Right kidney (tissue), 1 donor: ENCODE measurements around the gene ENGASE.

Experiments used
- DNase-seq: peaks from one replicate; pipeline ENCODE4 v3.0.0-alpha.2; 2016

The ENGASE gene

GRCh38 chr17:79093270-79093669 lies 18.6 kb downstream of the ENGASE start:
- no peak for DNase-seq

DNA sequence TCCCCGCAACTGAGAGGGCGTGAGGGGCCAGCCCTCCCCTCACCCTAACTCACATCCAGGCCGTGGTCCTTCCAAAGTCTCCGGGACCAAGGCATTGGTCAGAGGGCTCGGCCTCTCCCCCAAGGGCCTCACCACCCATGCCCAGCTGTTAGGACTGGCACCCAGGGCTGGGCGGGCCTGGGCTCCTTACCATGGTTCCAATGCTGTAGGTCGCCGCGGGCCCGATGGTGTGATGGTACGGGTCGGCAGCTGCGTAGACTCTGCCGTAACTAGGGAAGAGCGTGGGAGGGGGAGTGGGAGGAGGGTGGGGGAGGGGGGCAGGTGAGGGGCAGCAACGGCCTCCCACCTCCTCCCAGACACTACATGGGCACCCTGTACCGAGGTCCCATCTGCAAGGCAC lies 19.6 kb downstream of the ENGASE start:
- no peak for DNase-seq

DNA sequence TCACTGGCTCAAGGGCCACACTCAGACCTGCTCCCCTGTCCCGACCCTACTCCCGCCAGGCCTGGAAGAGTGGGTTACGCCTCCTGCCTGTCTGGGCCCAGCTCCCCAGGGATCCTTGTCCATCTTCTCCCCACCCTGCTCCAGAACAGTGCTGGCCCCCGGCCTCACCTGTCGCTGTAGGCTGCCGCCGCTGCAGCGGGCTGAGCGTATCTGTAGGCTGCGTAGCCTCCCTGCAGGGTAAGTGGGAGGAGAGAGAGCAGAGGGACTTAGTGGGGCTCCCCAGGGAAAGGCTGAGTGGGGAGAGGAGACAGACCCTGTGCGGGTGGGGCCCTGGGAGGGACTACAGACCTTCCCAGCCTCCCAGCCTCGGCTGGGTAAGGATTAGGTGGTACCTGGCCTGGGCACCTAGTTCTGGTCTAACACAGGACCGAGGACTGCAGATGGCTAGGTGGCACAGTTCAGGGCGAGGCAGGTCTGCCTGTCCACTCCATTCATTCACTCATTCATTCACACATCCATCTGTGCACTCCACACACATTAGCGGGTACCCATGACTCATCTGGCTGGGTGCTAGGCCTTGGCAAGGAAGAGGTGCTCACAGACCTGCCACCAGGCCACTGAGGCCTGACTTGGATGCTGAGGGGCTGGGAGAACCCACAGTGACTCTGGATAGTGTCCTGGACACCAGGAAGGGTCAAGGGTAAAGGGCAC lies 20.9 kb downstream of the ENGASE start:
- DNase-seq: no peak

GRCh38 chr17:79096477-79096876 lies 21.9 kb downstream of the ENGASE start:
- DNase-seq: no peak

GRCh38 chr17:79097226-79098055 lies 22.8 kb downstream of the ENGASE start:
- no peak for DNase-seq

DNA sequence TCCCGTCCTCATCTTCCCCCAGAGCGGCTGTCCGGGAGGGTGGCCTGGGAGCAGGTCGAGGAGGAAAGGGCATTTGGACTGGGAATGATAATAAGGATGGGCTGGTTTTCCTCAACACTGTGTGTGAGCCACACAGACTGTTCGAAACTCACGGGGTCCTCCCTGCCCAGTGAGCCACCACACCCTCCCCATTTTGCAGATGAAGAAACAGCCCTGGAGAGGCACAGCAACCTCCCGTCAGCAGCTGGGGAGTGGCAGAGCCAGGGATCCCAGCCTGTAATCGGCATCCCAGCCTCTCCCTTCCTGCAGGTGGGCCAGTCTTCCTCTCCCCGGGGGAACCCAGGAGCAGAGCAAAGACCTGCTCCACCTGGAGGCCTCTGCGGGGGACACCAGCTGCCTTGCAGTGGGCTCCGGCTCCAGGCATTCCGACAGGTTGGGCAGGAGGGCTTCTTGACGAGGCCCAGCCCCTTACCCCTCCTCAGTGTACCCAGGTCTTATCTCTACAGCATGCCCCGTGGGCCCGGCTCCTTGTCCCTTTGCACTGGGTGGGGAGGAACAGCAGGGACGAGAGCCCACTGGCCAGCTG lies 23.8 kb downstream of the ENGASE start:
- DNase-seq: no peak

DNA sequence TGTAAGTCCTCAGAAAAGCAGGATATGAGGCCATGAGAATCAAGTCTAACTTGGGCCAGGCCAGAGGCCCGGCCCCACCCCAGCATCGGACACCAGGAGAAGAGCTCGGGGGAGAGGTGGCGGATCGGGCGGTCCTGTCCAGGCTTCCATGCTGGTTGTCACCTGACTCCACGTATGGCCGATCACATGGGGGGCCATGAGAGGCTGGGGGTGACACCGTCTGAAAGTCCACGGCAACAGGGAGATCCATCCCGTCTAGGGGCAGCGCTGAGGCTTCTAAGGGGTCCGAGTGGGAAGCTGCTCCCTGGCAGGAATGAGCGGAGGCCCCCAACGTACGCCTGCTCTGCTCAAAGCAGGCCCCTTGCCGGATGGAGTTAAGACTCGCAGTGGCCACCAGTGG lies 25.8 kb downstream of the ENGASE start:
- no peak for DNase-seq

DNA sequence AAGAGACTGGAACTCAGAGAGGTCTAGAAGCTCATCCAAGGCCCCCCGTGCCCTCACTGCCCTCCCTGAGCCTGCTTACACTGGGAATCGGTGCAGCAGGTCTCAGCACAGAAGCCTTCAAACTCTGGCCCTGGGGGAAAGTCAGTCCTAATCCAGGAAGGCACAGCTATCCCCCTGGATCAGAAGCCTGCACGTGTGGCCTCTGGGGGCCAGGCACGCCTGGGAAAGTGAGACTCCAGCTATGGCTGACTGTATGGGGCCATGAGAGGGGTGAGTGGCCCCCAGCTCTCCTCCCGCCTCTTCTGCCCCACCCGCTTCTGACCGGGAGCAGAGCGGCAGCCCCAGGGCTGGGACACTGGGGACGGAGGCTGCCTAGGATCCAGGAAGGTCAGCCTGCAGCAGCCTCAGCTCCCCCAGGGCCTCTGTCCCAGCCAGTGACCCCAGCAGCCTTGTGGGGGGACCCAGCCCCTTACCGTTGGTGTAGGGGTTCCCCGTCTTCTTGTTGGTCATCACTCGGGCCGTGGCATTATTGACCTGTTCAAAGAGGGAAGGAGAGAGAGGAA lies 26.6 kb downstream of the ENGASE start:
- DNase-seq: no peak

GRCh38 chr17:79102214-79102613 lies 27.6 kb downstream of the ENGASE start:
- DNase-seq: no peak

DNA sequence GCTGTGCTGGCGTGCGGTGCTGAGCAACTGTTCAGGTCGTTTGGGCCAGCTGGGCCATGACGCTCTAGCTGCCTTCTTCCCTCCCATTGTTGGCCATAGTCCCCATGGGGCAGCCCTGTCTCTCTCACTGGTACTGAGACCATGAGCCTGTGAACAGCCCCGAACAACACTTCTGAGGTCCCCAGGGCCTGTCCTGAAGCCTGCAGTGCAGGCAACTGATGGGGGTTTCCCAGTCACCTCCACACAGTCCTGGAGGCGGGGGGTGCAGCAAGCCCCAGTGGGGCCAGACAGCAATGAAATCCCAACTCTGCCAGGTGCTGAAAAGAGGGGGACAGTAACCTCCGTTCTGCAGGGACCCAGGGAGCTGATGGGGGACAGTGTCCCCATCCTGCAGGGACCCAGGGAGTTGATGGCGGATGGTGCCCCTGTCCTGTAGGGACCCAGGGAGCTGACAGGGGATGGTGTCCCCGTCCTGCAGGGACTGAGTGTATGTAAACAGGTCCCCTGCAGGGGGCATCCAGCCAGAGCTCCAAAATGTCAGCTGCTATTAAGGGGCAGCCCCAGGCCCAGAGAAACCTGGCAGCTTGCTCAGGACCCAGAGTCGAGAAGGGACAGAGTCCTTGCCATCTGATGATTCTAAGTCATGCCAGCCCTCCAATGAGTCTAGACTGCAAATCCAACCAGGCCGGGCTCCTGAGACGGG lies 30.4 kb downstream of the ENGASE start:
- DNase-seq: no peak

DNA sequence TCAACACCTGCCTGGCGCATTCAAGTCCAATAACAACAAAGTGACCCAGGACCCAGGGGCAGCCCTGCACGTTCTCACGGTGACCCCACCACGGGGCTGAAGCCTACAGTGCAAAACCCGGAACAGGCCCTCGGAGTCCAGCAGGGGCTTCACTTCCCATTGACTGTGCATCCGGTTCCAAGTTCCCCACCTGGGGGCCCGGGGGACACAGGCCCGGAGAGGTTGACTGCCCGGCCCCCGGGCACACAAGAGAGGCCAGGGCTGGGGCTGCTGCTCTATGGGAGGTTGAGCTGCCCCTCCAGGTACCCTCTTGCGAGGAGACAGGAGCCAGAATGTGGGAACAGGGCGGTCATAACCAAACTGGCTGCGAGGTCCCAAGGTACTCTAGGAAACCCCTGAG lies 31.3 kb downstream of the ENGASE start:
- no peak for DNase-seq

DNA sequence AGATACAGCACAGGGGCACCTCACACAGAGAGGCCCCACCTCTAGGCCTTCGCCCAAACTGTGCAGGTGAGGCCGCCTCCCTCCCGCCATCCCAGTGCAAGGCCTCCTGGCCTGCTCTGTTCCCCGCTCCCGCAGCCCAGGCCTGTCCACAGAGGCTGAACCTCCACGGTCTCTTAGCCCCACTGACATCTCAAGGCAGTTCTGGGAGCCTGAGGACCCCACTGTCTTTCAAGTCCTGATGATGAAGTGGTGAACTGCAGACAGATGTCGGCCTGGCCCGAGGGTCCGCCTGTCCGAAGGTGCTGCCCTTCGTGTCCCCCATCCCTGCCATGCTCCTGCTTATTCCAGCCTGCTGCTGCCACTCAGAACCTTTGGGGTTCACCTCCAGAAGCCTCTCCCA lies 32.3 kb downstream of the ENGASE start:
- DNase-seq: no peak

DNA sequence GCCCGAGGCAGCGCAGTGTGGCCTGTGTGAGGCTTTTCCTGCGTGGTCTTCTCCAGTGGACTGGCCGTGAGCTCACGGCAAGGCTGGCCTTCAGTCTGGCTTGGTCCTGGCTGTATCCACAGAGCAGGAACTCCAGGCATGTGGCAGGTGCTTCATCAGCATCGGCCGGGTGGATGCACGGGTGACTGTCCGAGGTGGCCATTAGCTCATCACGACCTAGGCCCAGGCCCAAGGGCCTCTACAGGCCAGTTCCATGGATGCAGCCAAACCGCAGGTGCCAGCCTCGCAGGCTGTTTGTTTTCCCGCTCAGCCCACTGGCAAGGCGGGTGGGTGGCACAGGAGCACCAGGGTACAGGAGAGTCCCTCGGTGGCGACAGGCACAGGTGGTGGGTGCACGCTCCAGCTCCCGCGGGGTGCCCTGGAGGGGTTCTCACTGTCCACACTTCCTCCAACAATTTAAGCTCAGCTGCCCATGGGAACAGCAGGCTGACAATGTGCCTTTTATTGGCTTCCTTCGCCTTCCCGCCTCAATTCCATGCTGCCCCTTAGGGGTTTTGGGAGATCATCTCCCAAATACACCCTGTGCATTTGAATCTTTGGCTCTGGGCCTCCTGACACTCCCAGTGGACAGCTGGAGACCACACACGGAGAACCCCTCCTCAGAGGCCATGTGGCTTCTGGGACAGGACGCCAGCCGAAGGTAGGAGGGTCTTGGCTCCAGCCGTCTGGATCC lies 33.0 kb downstream of the ENGASE start:
- DNase-seq: no peak

DNA sequence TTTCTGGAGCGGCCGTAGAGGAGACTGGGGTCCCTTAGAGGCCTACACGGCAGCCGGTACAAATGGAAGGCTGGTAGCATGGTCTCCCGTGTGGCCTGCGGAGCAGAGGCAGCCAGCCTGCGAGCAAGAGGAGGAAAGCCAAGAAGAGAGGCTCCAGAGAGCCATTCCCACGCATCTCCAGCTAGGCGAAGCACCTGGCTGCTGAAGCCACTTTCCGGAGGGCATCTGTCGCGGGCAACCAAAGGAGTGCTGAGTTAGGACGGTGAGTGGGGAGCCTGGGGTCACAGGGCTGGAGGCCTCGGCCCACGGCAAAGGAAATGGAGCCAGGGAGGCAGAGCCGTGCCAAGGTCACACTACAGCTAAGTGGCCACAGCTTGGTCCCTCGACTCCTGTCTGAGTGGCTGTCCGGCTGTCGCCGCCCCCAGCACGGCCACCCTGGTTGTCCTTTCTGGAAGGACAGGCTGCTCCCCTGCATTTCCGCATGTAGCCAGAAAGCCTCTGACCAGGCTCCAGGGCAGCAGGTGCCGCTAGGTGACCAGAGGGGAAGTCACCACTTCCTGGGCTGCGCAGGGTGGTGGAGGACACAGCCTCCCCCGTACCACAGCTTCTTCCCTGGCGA lies 33.7 kb downstream of the ENGASE start:
- DNase-seq: no peak

DNA sequence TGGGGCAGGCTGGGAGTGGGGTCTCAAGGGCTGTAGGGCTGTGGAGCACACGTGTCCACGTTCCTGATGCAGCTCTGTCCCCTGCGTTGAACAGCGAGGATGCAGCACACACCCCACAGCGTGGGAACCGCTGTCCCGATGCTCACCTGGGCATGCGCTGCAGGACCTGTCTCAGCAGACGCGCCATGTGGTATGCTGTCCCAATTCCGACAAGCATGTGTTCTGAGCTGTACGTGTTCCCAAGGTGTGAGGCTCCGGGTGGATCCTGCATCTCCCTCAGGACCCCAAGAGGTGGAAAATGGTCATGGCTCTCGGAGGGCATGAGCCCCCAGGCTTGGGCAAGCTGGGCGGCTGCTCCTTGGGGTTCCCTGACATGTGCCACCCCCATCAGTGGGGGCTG lies 34.2 kb downstream of the ENGASE start:
- DNase-seq: no peak

GRCh38 chr17:79109584-79109983 lies 35.0 kb downstream of the ENGASE start:
- DNase-seq: no peak

DNA sequence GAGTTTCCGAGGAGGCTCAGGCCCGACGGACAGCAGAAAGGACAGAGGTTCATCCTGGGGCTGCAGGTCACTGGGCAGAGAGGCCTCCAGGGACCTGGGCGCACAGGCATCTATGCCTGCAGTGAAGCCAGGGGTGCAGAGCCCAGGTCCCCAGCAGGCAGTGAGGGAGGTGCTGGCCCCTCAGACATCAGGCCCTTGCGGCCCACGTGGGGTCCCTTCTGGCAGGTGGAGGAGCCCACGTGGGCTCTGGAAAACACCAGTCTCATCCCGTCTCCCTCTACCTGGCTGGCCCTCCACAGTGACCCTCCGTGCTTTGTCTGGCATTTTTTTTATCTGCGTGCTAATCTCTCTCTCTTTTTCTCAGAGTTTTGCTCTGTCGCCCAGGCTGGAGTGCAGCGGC lies 36.5 kb downstream of the ENGASE start:
- no peak for DNase-seq

GRCh38 chr17:79112471-79112870 lies 37.8 kb downstream of the ENGASE start:
- no peak for DNase-seq

- DNase-seq: no peak
Observed at GRCh38 chr17:79113699-79114457, 39.3 kb downstream of the ENGASE start.

DNA sequence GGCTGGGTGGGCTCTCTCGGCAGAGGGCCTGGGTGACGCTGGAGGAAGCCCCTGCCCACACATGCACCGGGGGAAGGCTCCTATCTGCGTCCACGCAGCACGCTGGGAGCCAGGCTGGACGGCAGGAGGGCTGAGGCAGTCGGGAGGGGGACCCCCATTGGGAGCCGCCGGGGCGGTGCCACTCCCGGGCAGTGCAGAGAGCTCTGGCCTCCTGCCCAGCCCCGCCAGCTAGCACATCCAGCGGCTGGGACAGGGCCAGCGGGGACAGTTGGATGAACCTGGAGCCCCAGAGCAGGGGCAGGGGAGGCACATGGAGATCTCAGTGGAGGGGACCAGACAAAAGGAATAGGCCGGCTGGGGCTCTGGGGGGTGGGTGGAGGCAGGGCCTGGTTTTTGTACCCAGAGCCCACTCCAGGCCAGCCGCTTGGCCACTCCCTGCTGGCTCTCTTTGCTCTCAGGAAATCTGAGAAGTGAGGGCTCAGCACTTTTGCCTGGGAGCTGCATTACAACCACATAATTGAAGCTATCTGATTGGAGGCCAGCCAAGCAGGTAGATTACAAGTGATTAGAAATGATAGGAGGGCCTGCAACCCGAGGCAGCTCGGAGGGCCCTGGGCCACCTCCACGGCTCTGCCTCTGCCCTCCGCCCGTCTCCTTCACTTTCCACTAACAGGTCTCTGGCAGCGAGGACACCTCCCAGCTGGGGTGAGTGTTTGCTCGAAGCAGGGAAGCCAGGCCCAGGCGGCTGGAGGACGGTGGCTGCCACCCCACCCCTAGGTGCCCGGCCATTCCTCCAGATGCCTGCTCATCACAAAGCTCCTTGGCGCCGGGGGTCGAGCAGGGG lies 40.1 kb downstream of the ENGASE start:
- peak; percentile 64 for DNase-seq
